K562 (cell line): ENCODE measurements around the gene ACADM. TPM values are rescaled to one million over a fixed set of nuclear protein-coding genes. Genes with fewer than 3 reads are reported as not detected.

Experiments
- ZNF311 ChIP-seq: fragments of 250-450 bp; sonication (Bioruptor Pico); IDR thresholded peaks from 2 replicates; pipeline ENCODE4 v1.4.0; 2020; ENCODE audit warnings: mild to moderate bottlenecking, moderate library complexity
- ZNF785 ChIP-seq: fragments of 250-450 bp; sonication (Bioruptor Pico); IDR thresholded peaks from 2 replicates; pipeline ENCODE4 v1.4.0; 2020; ENCODE audit warnings: mild to moderate bottlenecking
- polyA plus RNA-seq, 8 experiments: library from polyadenylated mRNA; depleted of rRNA in 4 of 8; stranded (reverse) in 5 of 8; unstranded in 3 of 8; fragments of >200 nt; fragmentation: Nextera tagmentation in 2 of 8; fragmentation: Illumina TruSeq in 1 of 8; extraction: Ambion mirVana in 2 of 8; extraction: Trizol in 1 of 8; gene quantifications; 2 replicates each; pipeline versions ENCODE4 v1.2.1 to v1.2.3, GENCODE V29; 2011 to 2014; ENCODE audit warnings: inconsistent platforms in 1 of 8, missing spikeins in 1 of 8
- total RNA-seq, 7 experiments: library from RNA; depleted of rRNA in 6 of 7; stranded (reverse); fragments of >200 nt in 6 of 7; fragmentation: Illumina TruSeq in 2 of 7; extraction: Trizol in 2 of 7; gene quantifications; 2 replicates each; pipeline versions ENCODE4 v1.2.1 to v1.2.3, GENCODE V29; 2011 to 2021; ENCODE audit warnings: low replicate concordance in 1 of 7
- TF ChIP-seq, protein P1 (sequence below), 2 experiments: fragments of 450-650 bp in 1 of 2; sonication (generic) in 1 of 2; formaldehyde crosslinking in 1 of 2; IDR thresholded peaks; 2 replicates each; pipeline versions ENCODE4 v1.7.1 to v1.9.0; 2016 to 2022; ENCODE audit warnings: inconsistent platforms in 1 of 2, mild to moderate bottlenecking in 1 of 2, missing genetic modification reagents in 1 of 2

The ACADM gene
- total and polyA plus RNA-seq, 9 of the 15 experiments (the other 6 are each of a cell fraction or from before 2014, with no cell fraction given) = 82.5 to 156 (median 123) TPM

DNA sequence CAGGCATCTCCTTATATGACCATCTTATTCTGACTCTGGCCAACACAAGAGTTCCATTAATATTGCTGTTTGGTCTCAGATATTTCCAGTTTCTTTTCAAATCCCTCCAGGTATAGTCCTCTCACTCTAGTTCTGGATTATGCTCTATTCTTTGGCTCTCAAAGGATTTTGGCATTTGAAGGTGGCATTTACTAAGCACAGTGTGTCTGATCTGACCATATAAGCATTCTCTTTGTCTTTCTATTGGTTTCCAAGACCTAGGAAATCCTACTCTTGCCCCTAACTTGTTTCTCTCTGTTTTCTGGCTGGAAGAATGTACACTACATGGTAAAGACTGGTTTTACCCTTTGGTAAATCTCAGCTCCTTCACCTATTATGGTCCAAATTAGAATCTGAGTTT is 12.7 kb upstream of the ACADM start (continued):
- TF ChIP-seq, protein P1, sequence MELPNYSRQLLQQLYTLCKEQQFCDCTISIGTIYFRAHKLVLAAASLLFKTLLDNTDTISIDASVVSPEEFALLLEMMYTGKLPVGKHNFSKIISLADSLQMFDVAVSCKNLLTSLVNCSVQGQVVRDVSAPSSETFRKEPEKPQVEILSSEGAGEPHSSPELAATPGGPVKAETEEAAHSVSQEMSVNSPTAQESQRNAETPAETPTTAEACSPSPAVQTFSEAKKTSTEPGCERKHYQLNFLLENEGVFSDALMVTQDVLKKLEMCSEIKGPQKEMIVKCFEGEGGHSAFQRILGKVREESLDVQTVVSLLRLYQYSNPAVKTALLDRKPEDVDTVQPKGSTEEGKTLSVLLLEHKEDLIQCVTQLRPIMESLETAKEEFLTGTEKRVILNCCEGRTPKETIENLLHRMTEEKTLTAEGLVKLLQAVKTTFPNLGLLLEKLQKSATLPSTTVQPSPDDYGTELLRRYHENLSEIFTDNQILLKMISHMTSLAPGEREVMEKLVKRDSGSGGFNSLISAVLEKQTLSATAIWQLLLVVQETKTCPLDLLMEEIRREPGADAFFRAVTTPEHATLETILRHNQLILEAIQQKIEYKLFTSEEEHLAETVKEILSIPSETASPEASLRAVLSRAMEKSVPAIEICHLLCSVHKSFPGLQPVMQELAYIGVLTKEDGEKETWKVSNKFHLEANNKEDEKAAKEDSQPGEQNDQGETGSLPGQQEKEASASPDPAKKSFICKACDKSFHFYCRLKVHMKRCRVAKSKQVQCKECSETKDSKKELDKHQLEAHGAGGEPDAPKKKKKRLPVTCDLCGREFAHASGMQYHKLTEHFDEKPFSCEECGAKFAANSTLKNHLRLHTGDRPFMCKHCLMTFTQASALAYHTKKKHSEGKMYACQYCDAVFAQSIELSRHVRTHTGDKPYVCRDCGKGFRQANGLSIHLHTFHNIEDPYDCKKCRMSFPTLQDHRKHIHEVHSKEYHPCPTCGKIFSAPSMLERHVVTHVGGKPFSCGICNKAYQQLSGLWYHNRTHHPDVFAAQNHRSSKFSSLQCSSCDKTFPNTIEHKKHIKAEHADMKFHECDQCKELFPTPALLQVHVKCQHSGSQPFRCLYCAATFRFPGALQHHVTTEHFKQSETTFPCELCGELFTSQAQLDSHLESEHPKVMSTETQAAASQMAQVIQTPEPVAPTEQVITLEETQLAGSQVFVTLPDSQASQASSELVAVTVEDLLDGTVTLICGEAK (IDR thresholded peaks at IDR 0.05) = no peak
- TF ChIP-seq, protein P1 (CRISPR knock-in tag; IDR thresholded peaks at IDR 0.05) = no peak
- no peak for TF ChIP-seq ZNF311 (CRISPR knock-in tag)
- no peak for TF ChIP-seq ZNF785 (CRISPR knock-in tag)
